GM19395 (cell line): ENCODE measurements around the gene IRF8.
"Not testable (repeated sequence)": the region's sequence is repeated elsewhere in the genome, so short reads cannot be mapped to it uniquely, and the experiment has no call there.

ENCODE experiments used
- ATAC-seq: cut with Tn5 transposase; IDR thresholded peaks from one replicate; pipeline ENCODE4 v1.9.1; 2021; ENCODE audit warnings: mild to moderate bottlenecking, moderate library complexity; ENCODE audit not compliant: unreplicated experiment

IRF8 gene

GRCh38 chr16:85891033-85891775, 7.8 kb upstream of the IRF8 start:
- no peak for ATAC-seq

GRCh38 chr16:85891776-85892166, 7.2 kb upstream of the IRF8 start:
- ATAC-seq: no peak

GRCh38 chr16:85892760-85893159, 6.2 kb upstream of the IRF8 start:
- no peak for ATAC-seq

GRCh38 chr16:85894266-85894665, 4.7 kb upstream of the IRF8 start:
- no peak for ATAC-seq

- ATAC-seq: no peak
Measured at GRCh38 chr16:85897382-85897781, 1.6 kb upstream of the IRF8 start.

DNA sequence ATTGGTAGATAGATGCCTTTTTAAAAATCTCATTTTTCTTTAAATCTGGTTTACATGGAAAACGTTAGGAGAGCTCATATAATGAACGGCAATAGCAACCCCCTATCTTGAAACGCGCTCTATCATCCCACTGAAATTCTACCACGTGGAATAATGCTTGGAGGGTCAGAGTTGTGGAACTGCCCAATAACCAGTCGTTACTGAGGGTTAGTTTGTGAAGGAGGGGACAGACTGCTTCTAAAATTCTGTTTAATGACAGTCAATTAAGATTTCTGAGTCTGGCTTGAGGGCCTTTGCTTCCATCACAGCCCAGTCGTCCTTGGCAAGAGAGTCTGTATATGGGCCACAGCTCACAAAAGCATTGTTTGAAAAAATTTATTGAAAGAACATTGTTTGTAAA, 482 bp downstream of the IRF8 start:
- no peak for ATAC-seq

DNA sequence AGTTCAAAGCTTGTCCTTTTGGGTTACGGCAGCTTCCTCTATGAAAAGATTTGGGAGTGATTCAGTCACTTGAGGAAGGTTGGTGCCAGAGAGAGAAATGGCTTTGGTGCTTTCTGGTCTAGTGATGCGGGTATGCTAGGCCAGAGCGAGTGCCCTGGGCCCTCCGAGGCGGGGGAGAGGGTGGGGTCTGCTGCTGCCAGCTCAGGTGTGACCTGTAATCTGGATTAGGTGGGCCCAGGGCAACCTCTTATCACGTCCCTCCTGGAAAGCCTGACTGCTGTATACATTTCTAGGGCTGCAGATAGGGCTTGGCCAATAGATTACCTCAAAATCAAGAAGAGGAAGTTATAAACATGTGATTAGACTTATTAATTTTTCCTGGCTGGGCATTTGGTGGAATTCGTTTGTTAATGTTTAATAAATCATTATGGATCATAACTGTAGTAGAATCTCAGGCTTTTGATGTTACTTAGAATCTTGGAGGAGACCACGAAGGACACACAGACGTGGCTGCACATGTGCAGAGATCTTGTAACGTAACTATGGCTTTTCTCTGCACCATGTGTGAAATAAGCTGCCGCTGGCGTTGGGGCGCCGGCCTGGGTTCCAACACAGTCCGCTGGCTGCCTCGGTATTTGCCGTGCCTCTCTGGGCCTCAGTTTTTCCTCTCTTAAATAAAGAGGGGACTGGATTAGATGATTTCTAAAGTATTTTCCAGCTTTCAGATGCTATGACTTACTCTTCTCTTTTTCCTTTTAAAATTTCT, 1.2 kb downstream of the IRF8 start:
- no peak for ATAC-seq

GRCh38 chr16:85901110-85901509, 2.1 kb downstream of the IRF8 start:
- ATAC-seq: no peak

DNA sequence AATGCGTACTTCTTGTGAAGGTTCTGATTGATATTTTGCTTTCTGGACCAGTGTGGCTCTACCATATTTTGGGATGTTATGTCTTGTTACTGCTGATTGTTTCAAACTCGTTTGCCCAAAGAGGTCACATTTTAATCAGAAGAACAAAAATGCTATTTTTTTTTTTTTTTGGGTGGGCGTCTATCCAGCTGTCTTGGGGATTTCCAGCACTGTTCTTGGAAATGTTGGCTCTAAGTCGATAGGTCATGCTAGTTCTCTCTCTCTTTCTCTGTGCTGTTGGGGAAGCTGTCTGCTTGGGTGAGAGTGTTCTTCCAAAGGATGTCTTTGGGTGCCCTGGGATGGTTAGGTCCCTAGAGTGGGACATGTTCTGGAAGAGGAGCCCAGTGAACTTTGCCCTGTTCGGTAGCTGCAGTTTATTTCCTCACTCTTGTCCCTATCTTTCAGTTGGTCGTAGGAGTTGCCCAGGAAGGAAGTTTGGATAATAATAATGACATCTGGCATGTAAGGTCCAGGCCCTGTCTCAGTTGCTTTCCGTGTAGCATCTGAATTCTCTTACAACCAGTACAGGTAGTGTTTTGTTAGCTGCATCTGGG, 2.9 kb downstream of the IRF8 start:
- no peak for ATAC-seq

DNA sequence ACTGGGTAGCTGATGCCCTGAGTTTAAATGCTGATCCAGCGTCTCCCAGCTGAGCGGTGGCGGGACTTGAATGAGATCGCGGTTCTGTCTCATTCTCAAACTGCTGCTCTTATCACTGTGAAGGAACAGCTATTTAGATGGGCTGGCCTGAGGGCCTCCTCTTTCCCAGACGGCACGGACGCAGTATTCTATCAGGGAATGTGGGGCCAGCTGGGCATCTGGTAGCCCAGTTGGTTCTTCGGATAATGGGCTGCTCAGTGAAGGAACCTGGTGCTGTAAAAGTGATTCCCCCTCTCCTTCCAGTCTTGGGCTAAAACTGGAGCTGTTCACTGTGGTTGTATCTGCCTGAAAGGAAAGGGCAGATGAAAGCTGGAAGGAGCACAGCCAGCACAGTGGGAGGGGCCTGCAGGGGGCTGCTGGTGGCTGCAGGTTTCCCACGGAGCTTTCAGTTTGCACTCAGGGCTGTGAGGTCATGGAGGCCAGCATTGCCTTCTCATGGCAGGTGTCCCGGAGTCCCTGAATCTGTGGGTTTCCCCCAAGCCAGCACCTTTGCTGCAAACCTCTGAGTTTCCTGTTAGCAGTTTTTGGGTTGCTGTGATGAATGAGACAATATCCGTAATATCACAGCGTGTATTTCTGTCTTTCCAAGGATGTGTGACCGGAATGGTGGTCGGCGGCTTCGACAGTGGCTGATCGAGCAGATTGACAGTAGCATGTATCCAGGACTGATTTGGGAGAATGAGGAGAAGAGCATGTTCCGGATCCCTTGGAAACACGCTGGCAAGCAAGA, 3.6 kb downstream of the IRF8 start:
- ATAC-seq: peak; percentile 78

GRCh38 chr16:85903559-85903958, 4.6 kb downstream of the IRF8 start:
- ATAC-seq: no peak

GRCh38 chr16:85905110-85906095, 6.4 kb downstream of the IRF8 start:
- no peak for ATAC-seq

GRCh38 chr16:85906349-85906748, 7.4 kb downstream of the IRF8 start:
- ATAC-seq: no peak

- not testable (repeated sequence) for ATAC-seq
Measured at GRCh38 chr16:85907231-85907630, 8.3 kb downstream of the IRF8 start.

DNA sequence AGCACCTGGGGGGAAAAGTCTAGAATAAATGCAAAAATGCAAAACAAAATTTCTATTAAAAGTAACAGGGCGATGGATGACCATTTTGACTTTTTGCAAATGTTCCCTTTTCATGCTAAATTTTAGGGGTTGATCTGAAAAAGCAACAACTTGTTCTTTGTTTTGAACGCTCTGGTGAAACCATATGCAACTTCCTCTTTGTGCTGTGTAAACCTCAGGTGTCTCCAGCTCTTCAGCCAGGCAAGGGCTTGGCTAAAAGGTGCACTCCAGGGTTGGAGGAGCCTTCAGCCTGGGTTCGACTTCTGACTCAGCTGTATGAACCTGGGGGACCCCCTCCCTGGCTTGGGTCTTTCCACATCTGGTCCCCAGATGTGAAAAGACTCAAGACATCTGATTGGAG, 9.5 kb downstream of the IRF8 start:
- ATAC-seq: no peak

DNA sequence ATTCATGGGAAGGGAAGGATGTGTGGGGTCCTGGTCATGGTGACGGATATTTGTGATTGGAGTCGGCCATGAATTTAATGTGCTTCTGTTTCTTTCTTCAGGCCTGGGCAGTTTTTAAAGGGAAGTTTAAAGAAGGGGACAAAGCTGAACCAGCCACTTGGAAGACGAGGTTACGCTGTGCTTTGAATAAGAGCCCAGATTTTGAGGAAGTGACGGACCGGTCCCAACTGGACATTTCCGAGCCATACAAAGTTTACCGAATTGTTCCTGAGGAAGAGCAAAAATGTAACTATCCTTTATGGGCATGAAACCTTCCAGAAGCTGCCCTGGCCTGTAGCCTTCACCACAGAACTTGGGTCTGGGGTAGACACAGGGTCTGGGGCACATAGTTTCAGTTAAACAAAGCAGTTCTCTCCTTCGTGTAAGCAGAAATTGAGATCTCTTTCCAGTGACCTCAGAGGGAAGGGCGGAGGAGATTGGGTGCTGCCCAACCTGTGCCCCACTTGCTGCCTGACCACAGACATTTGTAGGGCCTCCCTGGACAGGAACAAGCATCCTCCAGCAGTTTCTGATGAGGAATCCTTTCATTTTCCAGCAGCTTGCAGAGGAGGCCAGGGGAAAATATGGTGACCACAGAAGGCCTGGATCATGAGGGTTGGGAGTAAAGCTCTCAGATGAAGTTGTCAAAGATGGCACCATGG, 10.1 kb downstream of the IRF8 start:
- no peak for ATAC-seq

GRCh38 chr16:85909932-85910853, 11.2 kb downstream of the IRF8 start:
- ATAC-seq: no peak

- ATAC-seq: no peak
Measured at GRCh38 chr16:85910854-85911247, 11.9 kb downstream of the IRF8 start.
